NOMO-1 treated with DMSO at 0.1 percent for 48 hours (cell line): Measurements from ENCODE around the gene SH3BGRL3.
A peak's percentile ranks its signal among the peaks of the same experiment; 100 is the strongest.
"Not testable (repeated sequence)": the region's sequence is repeated elsewhere in the genome, so short reads cannot be mapped to it uniquely, and the experiment has no call there.

ENCODE experiments used
- DNase-seq: peaks from one replicate; lab custom pipeline; 2025; ENCODE audit not compliant: unreplicated experiment; lab: John Stamatoyannopoulos, UW

Gene SH3BGRL3

GRCh38 chr1:26279456-26280332 lies at the start of gene SH3BGRL3:
SH3BGRL3 (plus strand) TSS chr1:26280086; CDS start chr1:26280156, 70 bp downstream.
- peak; percentile 82 for DNase-seq

- DNase-seq = not testable (repeated sequence)
Observed at GRCh38 chr1:26230682-26231081, 49.2 kb upstream of the SH3BGRL3 start.

- peak; percentile 95 for DNase-seq
Observed at GRCh38 chr1:26233903-26234643, 45.8 kb upstream of the SH3BGRL3 start, which contains the start of gene CEP85. CEP85 (plus strand) TSS chr1:26234200; CDS start chr1:26239784, 5,584 bp downstream.

- DNase-seq = peak; percentile 15
Observed at GRCh38 chr1:26234644-26235370, 45.1 kb upstream of the SH3BGRL3 start.

- DNase-seq = peak; percentile 39
Observed at GRCh38 chr1:26237230-26237966, 42.5 kb upstream of the SH3BGRL3 start.

GRCh38 chr1:26239936-26240335 lies 40.0 kb upstream of the SH3BGRL3 start:
- DNase-seq = no peak

GRCh38 chr1:26252718-26253117 lies 27.2 kb upstream of the SH3BGRL3 start:
- DNase-seq = no peak

GRCh38 chr1:26254404-26254803 lies 25.5 kb upstream of the SH3BGRL3 start:
- no peak for DNase-seq

GRCh38 chr1:26257222-26257621 lies 22.7 kb upstream of the SH3BGRL3 start:
- DNase-seq = no peak

- peak; percentile 21 for DNase-seq
Observed at GRCh38 chr1:26259005-26259404, 20.9 kb upstream of the SH3BGRL3 start.

GRCh38 chr1:26259578-26259977 lies 20.3 kb upstream of the SH3BGRL3 start:
- DNase-seq = peak; percentile 90

GRCh38 chr1:26263212-26263611 lies 16.7 kb upstream of the SH3BGRL3 start:
- DNase-seq = no peak

- DNase-seq = no peak
Observed at GRCh38 chr1:26265405-26265804, 14.5 kb upstream of the SH3BGRL3 start.

GRCh38 chr1:26268290-26269197 lies 11.3 kb upstream of the SH3BGRL3 start:
- no peak for DNase-seq

- no peak for DNase-seq
Observed at GRCh38 chr1:26269198-26269550, 10.7 kb upstream of the SH3BGRL3 start.

- DNase-seq = peak; percentile 94
Observed at GRCh38 chr1:26274801-26275425, 5.0 kb upstream of the SH3BGRL3 start.

- DNase-seq = peak; percentile 57
Observed at GRCh38 chr1:26275580-26276431, 4.1 kb upstream of the SH3BGRL3 start.

- DNase-seq = peak; percentile 81
Observed at GRCh38 chr1:26276432-26276838, 3.5 kb upstream of the SH3BGRL3 start.
